T follicular helper cell (primary cell): Measurements from ENCODE around the gene WDR18.
A peak's percentile ranks its signal among the peaks of the same experiment; 100 is the strongest.

Source experiments
- DNase-seq: peaks from one replicate; pipeline ENCODE4 v3.0.0-alpha.2; 2020; ENCODE audit warnings: low read depth

WDR18 gene

GRCh38 chr19:991932-992669, 8.0 kb downstream of the WDR18 start:
- DNase-seq, result no peak

- no peak for DNase-seq
Observed at GRCh38 chr19:992670-993055, 8.5 kb downstream of the WDR18 start.

GRCh38 chr19:993361-993830, 9.3 kb downstream of the WDR18 start:
- DNase-seq, result no peak

GRCh38 chr19:993831-994393, 9.8 kb downstream of the WDR18 start:
- DNase-seq, result no peak

GRCh38 chr19:994516-994915, 10.4 kb downstream of the WDR18 start:
- no peak for DNase-seq

GRCh38 chr19:995051-995827, 11.1 kb downstream of the WDR18 start:
- DNase-seq, result no peak

GRCh38 chr19:996051-996838, 12.1 kb downstream of the WDR18 start:
- peak; percentile 88 for DNase-seq

- no peak for DNase-seq
Observed at GRCh38 chr19:998064-998463, 13.9 kb downstream of the WDR18 start.

- no peak for DNase-seq
Observed at GRCh38 chr19:999379-999719, 15.2 kb downstream of the WDR18 start.

- peak; percentile 41 for DNase-seq
Observed at GRCh38 chr19:1000095-1000494, 15.9 kb downstream of the WDR18 start, which contains the start of gene GRIN3B. Gene GRIN3B (plus strand): TSS chr19:1000419. CDS start chr19:1000438, 19 bp downstream.

GRCh38 chr19:1000591-1001537, 16.7 kb downstream of the WDR18 start:
- DNase-seq, result no peak

GRCh38 chr19:1001538-1002166, 17.5 kb downstream of the WDR18 start:
- DNase-seq, result peak; percentile 53

GRCh38 chr19:1002600-1002999, 18.5 kb downstream of the WDR18 start:
- no peak for DNase-seq

- no peak for DNase-seq
Observed at GRCh38 chr19:1003283-1003682, 19.1 kb downstream of the WDR18 start.

GRCh38 chr19:1004204-1004802, 20.2 kb downstream of the WDR18 start:
- DNase-seq, result no peak

GRCh38 chr19:1004803-1005664, 20.9 kb downstream of the WDR18 start:
- no peak for DNase-seq

GRCh38 chr19:1006711-1007398, 22.7 kb downstream of the WDR18 start:
- DNase-seq, result no peak
